Heart left ventricle (tissue), 13 donors: Measurements from ENCODE around the gene BICDL2.

ENCODE experiments used
- POLR2A ChIP-seq, 2 donors: fragments of 450-650 bp; IDR thresholded peaks; one replicate each; pipeline ENCODE4 v1.6.1; 2017; ENCODE audit warnings: antibody characterized with exemption in 2 of 2, mild to moderate bottlenecking in 2 of 2, moderate library complexity in 2 of 2
- TF ChIP-seq, protein P1 (sequence below), 12 donors: fragments of 200-600 bp; sonication (generic) in 4 of 12; IDR thresholded peaks; one replicate each; pipeline versions ENCODE4 v1.5.0 to v1.8.0; 2018 to 2022; ENCODE audit warnings: antibody characterized with exemption in 12 of 12, mild to moderate bottlenecking in 5 of 12
- donor health status: ischemic (EF 13 %, LVEDD 7.1; RV severe dilation, severe dysfunction).
- donor health status: DM: no; HTN: yes; CAD: no.
- donor health status: DM: no; HTN: no; CAD: no.
- donor health status: ischemic (EF 25% LVEDD 6.9; RV normal size, moderate dysfunction).
- donor health status: ischemic (EF 25% LVEDD 5.7; RV mildly dilated, moderate dysfunction).
- donor health status: ischemic (EF 35%, LVEDD 5.7; RV mildly dilated, moderate dysfunction).
- donor health status: nonischemic (EF 11% LVEDD 7.7; RV severe dilation, severe dysfunction).
- donor health status: DM: yes; HTN: yes; CAD: no.
- donor health status: PGD.
- donor health status: ischemic (EF 29% LVEDD 5.4; RV normal size, mild dysfunction).
- donor health status: nonischemic (EF 23%, LVEDD 6.1; RV moderate dilation, normal function).

DNA sequence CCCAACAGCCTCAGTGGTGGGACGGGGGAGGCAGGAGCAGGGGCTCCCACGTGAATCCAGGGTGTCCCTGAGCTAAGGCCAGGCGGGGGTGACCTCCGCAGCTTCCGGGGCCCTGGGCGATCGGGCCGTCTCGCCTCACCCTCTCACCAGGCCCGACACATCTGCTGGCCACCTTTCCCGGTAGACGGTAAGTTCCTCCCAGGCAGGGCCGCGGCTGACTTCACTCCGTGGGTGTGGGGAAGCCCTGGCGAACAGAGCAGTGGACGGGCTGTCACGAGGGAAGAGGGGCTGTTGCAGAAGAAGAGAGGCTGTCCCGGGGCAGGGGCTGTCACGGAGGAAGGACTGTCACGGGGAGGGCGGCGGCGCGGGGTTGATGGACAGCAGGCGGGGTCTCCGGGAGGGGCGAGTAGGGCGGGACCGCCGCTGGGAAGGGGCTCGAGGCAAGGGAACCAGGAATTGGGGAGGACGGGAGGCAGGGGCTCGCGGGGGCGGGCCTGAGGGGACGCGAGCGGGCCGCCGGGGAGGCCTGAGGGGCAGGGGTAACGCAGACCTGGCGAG is 57.0 kb downstream of the BICDL2 start:
- no peak for TF ChIP-seq POLR2A (IDR thresholded peaks at IDR 0.05)
- TF ChIP-seq, protein P1, sequence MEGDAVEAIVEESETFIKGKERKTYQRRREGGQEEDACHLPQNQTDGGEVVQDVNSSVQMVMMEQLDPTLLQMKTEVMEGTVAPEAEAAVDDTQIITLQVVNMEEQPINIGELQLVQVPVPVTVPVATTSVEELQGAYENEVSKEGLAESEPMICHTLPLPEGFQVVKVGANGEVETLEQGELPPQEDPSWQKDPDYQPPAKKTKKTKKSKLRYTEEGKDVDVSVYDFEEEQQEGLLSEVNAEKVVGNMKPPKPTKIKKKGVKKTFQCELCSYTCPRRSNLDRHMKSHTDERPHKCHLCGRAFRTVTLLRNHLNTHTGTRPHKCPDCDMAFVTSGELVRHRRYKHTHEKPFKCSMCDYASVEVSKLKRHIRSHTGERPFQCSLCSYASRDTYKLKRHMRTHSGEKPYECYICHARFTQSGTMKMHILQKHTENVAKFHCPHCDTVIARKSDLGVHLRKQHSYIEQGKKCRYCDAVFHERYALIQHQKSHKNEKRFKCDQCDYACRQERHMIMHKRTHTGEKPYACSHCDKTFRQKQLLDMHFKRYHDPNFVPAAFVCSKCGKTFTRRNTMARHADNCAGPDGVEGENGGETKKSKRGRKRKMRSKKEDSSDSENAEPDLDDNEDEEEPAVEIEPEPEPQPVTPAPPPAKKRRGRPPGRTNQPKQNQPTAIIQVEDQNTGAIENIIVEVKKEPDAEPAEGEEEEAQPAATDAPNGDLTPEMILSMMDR (IDR thresholded peaks at IDR 0.05): no peak
